ENCODE data around the gene TIFAB. TPM values are rescaled to one million over a fixed set of nuclear protein-coding genes. Genes with fewer than 3 reads are reported as not detected.

TIFAB gene
- total RNA-seq, 1 donor from 2014 or later = not detected

DNA sequence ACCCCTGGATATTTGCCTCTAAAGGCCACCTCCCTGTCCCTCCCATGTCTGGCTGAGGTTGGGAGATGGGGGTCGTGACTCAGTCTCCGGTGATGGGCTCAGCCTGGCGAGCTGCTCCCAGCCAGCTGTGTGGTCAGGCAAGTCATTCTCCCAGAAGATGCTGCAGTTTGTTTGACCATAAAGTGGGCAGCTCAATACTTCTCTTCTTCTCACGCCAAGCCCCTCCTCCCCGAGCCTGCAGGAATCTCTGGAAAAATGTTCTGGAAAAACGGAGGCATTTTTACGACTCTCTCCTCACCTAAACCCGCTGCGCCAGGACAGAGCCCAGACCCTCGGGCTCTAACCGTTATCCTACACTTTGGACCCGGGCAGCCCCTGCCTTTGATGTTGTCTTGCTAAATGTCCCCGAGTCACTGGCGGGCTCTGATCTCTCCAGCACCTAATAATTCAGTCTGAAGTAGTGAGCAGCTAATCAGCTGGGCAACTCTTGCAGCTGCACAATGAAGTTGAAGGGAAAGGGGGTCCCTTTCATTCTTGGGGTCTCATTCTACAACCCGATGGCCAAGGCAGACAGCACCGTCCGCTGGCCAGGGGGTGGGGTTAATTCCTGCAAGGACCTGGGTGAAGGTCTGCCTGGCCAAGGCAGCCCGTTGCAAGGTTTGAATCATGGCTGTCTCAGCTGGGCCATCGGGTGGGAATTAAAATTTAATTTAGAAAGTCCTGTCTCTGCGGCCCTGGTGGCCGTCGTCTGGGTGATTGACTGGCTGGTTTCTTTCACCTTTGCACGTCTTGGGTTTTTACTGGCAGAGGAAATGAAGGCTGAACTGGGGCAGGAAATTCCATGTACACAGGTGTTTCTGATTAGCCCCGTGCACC lies 17.3 kb downstream of the TIFAB start:
- H3K4me1 ChIP-seq (ENCODE audit: insufficient read depth, low read length) = peaks cover 31% of the 10 kb centered on the region
- H3K27me3 ChIP-seq (ENCODE audit: insufficient read depth, low read length) = no peaks in the 10 kb centered on the region
- no peaks in the 10 kb centered on the region for H3K9me3 ChIP-seq (ENCODE audit: insufficient read depth, low read depth, low read length)
- H3K4me1 Mint-ChIP-seq (ENCODE audit: low read depth, unreplicated experiment) = peaks cover 21% of the 10 kb centered on the region
- H3K27me3 Mint-ChIP-seq (ENCODE audit: low read depth, unreplicated experiment) = peaks cover 4% of the 10 kb centered on the region
- H3K4me3 ChIP-seq (ENCODE audit: insufficient read depth, low read depth, low read length) = no peak overlapping the region
- H3K9me3 Mint-ChIP-seq (ENCODE audit: unreplicated experiment) = no peaks in the 10 kb centered on the region
- no peaks in the 10 kb centered on the region for H3K36me3 Mint-ChIP-seq (ENCODE audit: low read depth, unreplicated experiment)
- H3K79me2 ChIP-seq (ENCODE audit: insufficient read depth, low read length) = no peaks in the 10 kb centered on the region
- no peak overlapping the region for H2AFZ ChIP-seq (ENCODE audit: low read depth, low read length)
- TF ChIP-seq, protein P1, sequence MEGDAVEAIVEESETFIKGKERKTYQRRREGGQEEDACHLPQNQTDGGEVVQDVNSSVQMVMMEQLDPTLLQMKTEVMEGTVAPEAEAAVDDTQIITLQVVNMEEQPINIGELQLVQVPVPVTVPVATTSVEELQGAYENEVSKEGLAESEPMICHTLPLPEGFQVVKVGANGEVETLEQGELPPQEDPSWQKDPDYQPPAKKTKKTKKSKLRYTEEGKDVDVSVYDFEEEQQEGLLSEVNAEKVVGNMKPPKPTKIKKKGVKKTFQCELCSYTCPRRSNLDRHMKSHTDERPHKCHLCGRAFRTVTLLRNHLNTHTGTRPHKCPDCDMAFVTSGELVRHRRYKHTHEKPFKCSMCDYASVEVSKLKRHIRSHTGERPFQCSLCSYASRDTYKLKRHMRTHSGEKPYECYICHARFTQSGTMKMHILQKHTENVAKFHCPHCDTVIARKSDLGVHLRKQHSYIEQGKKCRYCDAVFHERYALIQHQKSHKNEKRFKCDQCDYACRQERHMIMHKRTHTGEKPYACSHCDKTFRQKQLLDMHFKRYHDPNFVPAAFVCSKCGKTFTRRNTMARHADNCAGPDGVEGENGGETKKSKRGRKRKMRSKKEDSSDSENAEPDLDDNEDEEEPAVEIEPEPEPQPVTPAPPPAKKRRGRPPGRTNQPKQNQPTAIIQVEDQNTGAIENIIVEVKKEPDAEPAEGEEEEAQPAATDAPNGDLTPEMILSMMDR (IDR thresholded peaks at IDR 0.05; ENCODE audit: insufficient read depth, low read depth, low read length) = no peak
- TF ChIP-seq EZH2 (IDR thresholded peaks at IDR 0.05; ENCODE audit: insufficient read depth, low read length) = no peak
- DNase-seq (ENCODE audit: low read depth) (no peak), FAIRE-seq (no peak)
- no peak overlapping the region for H3K4me3 Mint-ChIP-seq (ENCODE audit: unreplicated experiment)
- no peaks in the 10 kb centered on the region for H4K20me1 ChIP-seq (ENCODE audit: insufficient read depth, low read length)
- peak overlapping the region; percentile 9 for H3K4me2 ChIP-seq (ENCODE audit: low read length)
- H3K36me3 ChIP-seq (ENCODE audit: insufficient read depth, low read length) = no peaks in the 10 kb centered on the region
- H3K27ac ChIP-seq (ENCODE audit: low read depth, low read length) = no peak overlapping the region
- no peak overlapping the region for H3K9ac ChIP-seq (ENCODE audit: low read length)
- no peak overlapping the region for H3K27ac Mint-ChIP-seq (ENCODE audit: unreplicated experiment)

DNA sequence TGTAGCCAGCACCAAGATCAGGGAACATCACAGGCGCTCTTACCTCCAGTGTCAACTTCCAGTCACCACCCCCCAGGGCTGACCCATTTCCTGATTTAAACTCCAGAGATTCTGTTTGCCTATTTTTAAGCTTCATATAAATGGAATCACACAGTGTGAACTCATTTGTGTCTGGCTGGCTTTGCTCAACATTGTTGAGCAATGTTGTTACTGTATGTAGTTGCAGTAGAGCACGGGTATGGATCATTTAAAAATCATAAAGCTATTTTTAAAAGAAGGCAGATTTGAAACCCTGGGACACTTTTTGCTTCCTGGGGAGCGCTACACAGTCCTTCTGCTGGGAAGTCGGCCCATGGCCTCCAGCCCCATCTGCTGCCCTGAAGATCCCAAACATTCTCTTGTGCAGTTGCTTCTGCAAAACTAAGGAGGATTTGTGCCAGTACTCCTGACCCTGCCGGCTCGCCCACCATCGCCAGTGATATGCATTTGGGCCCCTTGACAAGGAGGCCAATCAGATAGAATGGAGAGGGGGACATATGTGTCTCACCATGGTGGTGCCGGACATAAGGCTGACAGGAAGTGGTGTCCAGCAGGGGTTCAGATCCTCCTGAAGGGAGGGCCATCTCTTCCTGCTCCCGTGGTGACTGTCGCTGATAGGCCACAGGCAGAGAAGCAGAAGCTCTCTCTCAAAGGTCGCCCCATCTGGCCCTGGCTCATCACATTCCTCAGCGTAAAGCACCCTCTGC lies 18.3 kb downstream of the TIFAB start:
- no peak overlapping the region for H3K4me3 ChIP-seq (ENCODE audit: insufficient read depth, low read depth, low read length)
- peaks cover 4% of the 10 kb centered on the region for H3K27me3 Mint-ChIP-seq (ENCODE audit: low read depth, unreplicated experiment)
- H2AFZ ChIP-seq (ENCODE audit: low read depth, low read length) = peak overlapping the region; percentile 49
- no peaks in the 10 kb centered on the region for H3K79me2 ChIP-seq (ENCODE audit: insufficient read depth, low read length)
- DNase-seq (ENCODE audit: low read depth) = no peak
- peaks cover 2% of the 10 kb centered on the region for H3K36me3 Mint-ChIP-seq (ENCODE audit: low read depth, unreplicated experiment)
- no peaks in the 10 kb centered on the region for H3K27me3 ChIP-seq (ENCODE audit: insufficient read depth, low read length)
- H3K9ac ChIP-seq (ENCODE audit: low read length) = no peak overlapping the region
- H3K4me2 ChIP-seq (ENCODE audit: low read length) = peak overlapping the region; percentile 9
- peaks cover 5% of the 10 kb centered on the region for H3K9me3 ChIP-seq (ENCODE audit: insufficient read depth, low read depth, low read length)
- H4K20me1 ChIP-seq (ENCODE audit: insufficient read depth, low read length) = no peaks in the 10 kb centered on the region
- peaks cover 31% of the 10 kb centered on the region for H3K4me1 ChIP-seq (ENCODE audit: insufficient read depth, low read length)
- no peak overlapping the region for H3K4me3 Mint-ChIP-seq (ENCODE audit: unreplicated experiment)
- no peak for FAIRE-seq
- no peak for TF ChIP-seq EZH2 (IDR thresholded peaks at IDR 0.05; ENCODE audit: insufficient read depth, low read length)
- TF ChIP-seq, protein P1 (IDR thresholded peaks at IDR 0.05; ENCODE audit: insufficient read depth, low read depth, low read length) = no peak
- H3K9me3 Mint-ChIP-seq (ENCODE audit: unreplicated experiment) = peaks cover 2% of the 10 kb centered on the region
- no peak overlapping the region for H3K27ac ChIP-seq (ENCODE audit: low read depth, low read length)
- H3K4me1 Mint-ChIP-seq (ENCODE audit: low read depth, unreplicated experiment) = peaks cover 21% of the 10 kb centered on the region
- no peaks in the 10 kb centered on the region for H3K36me3 ChIP-seq (ENCODE audit: insufficient read depth, low read length)
- H3K27ac Mint-ChIP-seq (ENCODE audit: unreplicated experiment) = no peak overlapping the region

Measured in astrocyte (in vitro differentiated cells and primary cell).